Measurements from ENCODE around the gene SCFD1. TPM values are rescaled to one million over a fixed set of nuclear protein-coding genes. Genes with fewer than 3 reads are reported as not detected.
A peak's percentile ranks its signal among the peaks of the same experiment; 100 is the strongest.
"Not testable (repeated sequence)": the region's sequence is repeated elsewhere in the genome, so short reads cannot be mapped to it uniquely, and the experiment has no call there.

Gene SCFD1
- total and polyA plus RNA-seq, 7 donors = 26.9 to 49.8 (median 34.1) TPM

DNA sequence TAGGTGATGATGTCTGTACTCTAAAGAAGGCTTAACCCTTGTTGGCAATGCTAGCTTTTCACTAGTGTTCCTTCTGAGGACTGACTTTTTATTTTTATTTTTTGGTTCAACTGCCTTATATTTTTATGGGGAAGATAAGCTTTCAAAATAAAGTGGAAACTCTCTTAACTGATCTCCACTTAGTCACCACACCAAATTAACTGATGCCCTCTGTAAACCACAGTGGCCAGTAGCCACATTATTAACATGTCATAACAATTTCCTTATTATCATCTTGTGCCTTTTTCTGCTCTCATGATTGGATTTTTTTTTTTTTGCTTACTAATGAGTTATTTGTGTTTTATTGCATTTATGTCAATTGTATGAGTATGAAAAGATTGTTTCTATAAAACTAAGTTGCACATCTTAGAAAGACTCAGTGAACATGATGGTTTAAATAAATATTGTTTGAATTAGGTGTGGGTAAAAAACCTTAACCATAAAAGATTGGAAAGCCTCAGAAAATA is 56.9 kb downstream of the SCFD1 start:
- DNase-seq (no peak), ATAC-seq (no peak)
- intact Hi-C loops (cut with DNase I) = no loop called here
- no peak overlapping the region for H3K27ac ChIP-seq
- TF ChIP-seq, protein P1, sequence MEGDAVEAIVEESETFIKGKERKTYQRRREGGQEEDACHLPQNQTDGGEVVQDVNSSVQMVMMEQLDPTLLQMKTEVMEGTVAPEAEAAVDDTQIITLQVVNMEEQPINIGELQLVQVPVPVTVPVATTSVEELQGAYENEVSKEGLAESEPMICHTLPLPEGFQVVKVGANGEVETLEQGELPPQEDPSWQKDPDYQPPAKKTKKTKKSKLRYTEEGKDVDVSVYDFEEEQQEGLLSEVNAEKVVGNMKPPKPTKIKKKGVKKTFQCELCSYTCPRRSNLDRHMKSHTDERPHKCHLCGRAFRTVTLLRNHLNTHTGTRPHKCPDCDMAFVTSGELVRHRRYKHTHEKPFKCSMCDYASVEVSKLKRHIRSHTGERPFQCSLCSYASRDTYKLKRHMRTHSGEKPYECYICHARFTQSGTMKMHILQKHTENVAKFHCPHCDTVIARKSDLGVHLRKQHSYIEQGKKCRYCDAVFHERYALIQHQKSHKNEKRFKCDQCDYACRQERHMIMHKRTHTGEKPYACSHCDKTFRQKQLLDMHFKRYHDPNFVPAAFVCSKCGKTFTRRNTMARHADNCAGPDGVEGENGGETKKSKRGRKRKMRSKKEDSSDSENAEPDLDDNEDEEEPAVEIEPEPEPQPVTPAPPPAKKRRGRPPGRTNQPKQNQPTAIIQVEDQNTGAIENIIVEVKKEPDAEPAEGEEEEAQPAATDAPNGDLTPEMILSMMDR (IDR thresholded peaks at IDR 0.05) = no peak
- no peaks in the 10 kb centered on the region for H3K4me1 ChIP-seq
- H3K4me3 ChIP-seq = no peak overlapping the region
- no peaks in the 10 kb centered on the region for H3K9me3 ChIP-seq
- H3K27me3 ChIP-seq (ENCODE audit: insufficient read depth in 3 of 3, low read length in 2 of 3) = no peaks in the 10 kb centered on the region
- peaks cover 0 to 68% of the 10 kb centered on the region in 2 donors for H3K36me3 ChIP-seq (ENCODE audit: insufficient read depth in 1 of 2, low read depth in 1 of 2)

DNA sequence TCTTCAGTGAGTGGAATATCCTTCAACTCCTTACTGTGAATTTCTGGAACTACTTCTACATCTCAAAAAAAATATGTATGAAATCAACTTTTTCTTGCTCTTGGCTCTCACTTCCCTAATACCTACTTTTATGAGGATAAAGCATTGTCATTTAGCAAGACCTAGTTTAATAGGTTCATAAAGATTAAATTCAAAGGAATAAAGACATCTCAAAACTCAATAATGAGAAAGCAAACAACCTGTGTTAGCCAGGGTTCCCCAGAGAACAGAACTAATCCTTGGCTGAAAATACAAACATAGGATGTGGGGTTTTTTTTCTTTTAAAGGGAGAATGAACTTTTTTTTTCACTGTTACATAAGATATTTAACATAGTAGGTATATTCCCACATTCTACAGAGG is 57.9 kb downstream of the SCFD1 start:
- Histone ChIP-seq H3K4me3 (no peak overlapping the region), H3K27ac (no peak overlapping the region), H3K9me3 (no peaks in the 10 kb centered on the region), H3K4me1 (no peaks in the 10 kb centered on the region), H3K36me3 (ENCODE audit: insufficient read depth in 1 of 2, low read depth in 1 of 2) (peaks cover 0 to 59% of the 10 kb centered on the region in 2 donors), H3K27me3 (ENCODE audit: insufficient read depth in 3 of 3, low read length in 2 of 3) (no peaks in the 10 kb centered on the region)
- no peak for DNase-seq
- TF ChIP-seq, protein P1 (IDR thresholded peaks at IDR 0.05) = no peak
- intact Hi-C loops (cut with DNase I) = no loop called here
- no peak for ATAC-seq

DNA sequence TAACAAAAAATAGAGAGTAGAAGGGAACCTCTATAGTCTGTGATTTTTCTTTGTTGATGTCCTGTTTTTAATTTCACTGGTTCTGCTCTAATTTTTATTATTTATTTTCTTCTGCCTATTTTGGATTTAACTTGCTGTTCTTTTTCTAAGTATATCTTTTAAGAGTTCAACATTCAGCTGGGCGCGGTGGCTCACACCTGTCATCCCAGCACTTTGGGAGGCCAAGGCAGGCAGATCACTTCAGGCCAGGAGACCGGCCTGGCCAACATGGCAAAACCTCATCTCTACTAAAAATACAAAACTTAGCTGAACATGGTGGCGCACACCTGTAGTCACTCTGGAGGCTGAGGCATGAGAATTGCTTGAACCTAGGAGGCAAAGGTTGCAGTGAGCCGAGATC is 58.7 kb downstream of the SCFD1 start:
- H3K36me3 ChIP-seq (ENCODE audit: insufficient read depth in 1 of 2, low read depth in 1 of 2) = peaks cover 0 to 51% of the 10 kb centered on the region in 2 donors

DNA sequence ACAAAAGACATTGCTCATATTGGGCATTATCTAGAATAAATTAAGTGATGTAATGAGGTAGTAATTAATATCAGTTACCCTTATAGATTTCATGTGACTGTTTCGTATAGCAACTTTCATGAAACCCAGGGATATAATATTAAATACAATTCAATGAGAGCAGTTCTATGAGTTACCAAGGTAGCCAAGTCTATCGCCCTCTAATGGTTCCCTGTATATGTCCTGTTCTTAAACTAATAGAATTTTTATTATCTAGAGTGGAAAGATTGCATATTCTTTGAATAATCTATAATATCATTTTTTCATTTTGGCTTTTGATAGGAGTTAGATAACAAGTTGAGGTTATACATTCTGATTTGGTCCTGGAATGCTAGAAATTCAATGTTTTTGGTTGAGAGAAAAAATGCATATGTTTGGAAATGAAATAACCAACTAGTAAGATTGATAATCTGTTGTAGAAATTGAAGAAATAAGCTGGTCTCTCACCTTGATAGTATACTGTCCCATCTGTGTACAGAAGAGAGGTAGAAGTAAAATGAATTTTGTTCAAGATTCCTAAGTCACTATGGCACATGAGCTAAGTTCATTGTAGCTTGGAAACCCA is 59.7 kb downstream of the SCFD1 start:
- no peak for DNase-seq
- 94 to 97% (median 96%) methylated on average over 2 of the region's 2 CpGs for WGBS, 3 donors
- TF ChIP-seq, protein P1 (IDR thresholded peaks at IDR 0.05) = no peak
- H3K4me1 ChIP-seq = no peaks in the 10 kb centered on the region
- H3K9me3 ChIP-seq = no peaks in the 10 kb centered on the region
- H3K27me3 ChIP-seq (ENCODE audit: insufficient read depth in 3 of 3, low read length in 2 of 3) = no peaks in the 10 kb centered on the region
- ATAC-seq = no peak
- no peak overlapping the region for H3K27ac ChIP-seq
- peaks cover 0 to 41% of the 10 kb centered on the region in 2 donors for H3K36me3 ChIP-seq (ENCODE audit: insufficient read depth in 1 of 2, low read depth in 1 of 2)
- no peak overlapping the region for H3K4me3 ChIP-seq
- intact Hi-C loops (cut with DNase I) = no loop called here

More for the DNA sequence above, 58.7 kb downstream of the SCFD1 start:
- H3K4me1 ChIP-seq; H3K4me3 ChIP-seq; DNase-seq; H3K9me3 ChIP-seq; H3K27me3 ChIP-seq (ENCODE audit: insufficient read depth in 3 of 3, low read length in 2 of 3); ATAC-seq; H3K27ac ChIP-seq; intact Hi-C loops (cut with DNase I): not testable (repeated sequence)
- 96 to 99% (median 99%) methylated on average over 5 of the region's 5 CpGs for WGBS, 3 donors

DNA sequence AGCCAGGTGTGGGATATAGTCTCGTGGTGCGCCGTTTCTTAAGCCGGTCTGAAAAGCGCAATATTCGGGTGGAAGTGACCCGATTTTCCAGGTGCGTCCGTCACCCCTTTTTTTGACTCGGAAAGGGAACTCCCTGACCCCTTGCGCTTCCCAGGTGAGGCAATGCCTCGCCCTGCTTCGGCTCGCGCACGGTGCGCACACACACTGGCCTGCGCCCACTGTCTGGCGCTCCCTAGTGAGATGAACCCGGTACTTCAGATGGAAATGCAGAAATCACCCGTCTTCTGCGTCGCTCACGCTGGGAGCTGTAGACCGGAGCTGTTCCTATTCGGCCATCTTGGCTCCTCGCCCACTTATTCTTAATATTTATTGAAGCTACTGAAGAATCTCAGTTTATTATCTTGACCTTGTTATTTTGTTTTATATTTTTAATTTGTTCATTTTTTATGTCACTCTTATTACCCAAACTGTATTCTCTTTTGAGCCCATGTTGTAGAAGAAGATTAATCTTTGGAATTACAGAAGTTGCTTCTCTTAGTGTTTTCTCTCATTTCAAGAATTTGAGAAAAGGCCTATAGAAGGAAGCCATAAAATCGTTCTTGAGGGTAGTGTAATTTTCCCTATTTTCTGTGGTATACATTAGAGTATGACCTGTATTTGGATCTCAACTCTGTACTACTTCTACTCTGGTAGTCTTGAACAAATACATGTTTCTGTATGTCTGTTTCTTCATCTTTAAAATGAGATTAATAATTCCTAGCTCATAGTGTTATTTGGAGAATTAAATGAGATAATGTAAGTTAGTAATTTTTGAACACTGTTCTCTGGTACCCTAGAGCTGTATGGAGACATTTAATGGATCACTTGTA is 68.6 kb downstream of the SCFD1 start:
- H3K4me3 ChIP-seq = peak overlapping the region; percentile 11

More for the DNA sequence above, 68.6 kb downstream of the SCFD1 start:
- H3K27ac ChIP-seq; DNase-seq; intact Hi-C loops (cut with DNase I); H3K9me3 ChIP-seq; H3K27me3 ChIP-seq (ENCODE audit: insufficient read depth in 3 of 3, low read length in 2 of 3); ATAC-seq; H3K4me1 ChIP-seq: not testable (repeated sequence)
- WGBS, 3 donors = 58 to 75% (median 70%) methylated on average over 16 to 19 of the region's 28 CpGs
- H3K36me3 ChIP-seq (ENCODE audit: insufficient read depth in 1 of 2, low read depth in 1 of 2) = peaks cover 0 to 12% of the 10 kb centered on the region in 2 donors

Data from psoas muscle (tissue), 8 donors.